Spinal cord (tissue), 10 donors: ENCODE measurements around the gene RIC8B. TPM values are rescaled to one million over a fixed set of nuclear protein-coding genes. Genes with fewer than 3 reads are reported as not detected.

Experiments used
- DNase-seq, 6 donors: peaks; one replicate each; pipeline versions ENCODE4 v3.0.0 to v3.0.0-alpha.2; 2013 to 2015; ENCODE audit warnings: low spot score in 6 of 6, low read depth in 4 of 6
- H3K27ac ChIP-seq: one replicate; pipeline ENCODE4 v1.5.1; 2013; ENCODE audit warnings: low read depth, low read length, control low read depth
- H3K27me3 ChIP-seq: one replicate; pipeline ENCODE4 v1.6.1; 2013; ENCODE audit warnings: low read length; ENCODE audit not compliant: control insufficient read depth, insufficient read depth
- H3K36me3 ChIP-seq: one replicate; pipeline ENCODE4 v1.6.1; 2013; ENCODE audit warnings: low read length; ENCODE audit not compliant: control insufficient read depth, insufficient read depth
- H3K4me1 ChIP-seq: one replicate; pipeline ENCODE4 v1.6.1; 2013; ENCODE audit warnings: low read length; ENCODE audit not compliant: control insufficient read depth, insufficient read depth
- H3K4me3 ChIP-seq: one replicate; pipeline ENCODE4 v1.5.1; 2013; ENCODE audit warnings: low read depth, low read length, control low read depth
- H3K9me3 ChIP-seq: one replicate; pipeline ENCODE4 v1.6.1; 2013; ENCODE audit warnings: low read length; ENCODE audit not compliant: control insufficient read depth, insufficient read depth
- WGBS: methylation state at CpG from one replicate; pipeline ENCODE4 v1.1.5; 2013; ENCODE audit warnings: missing lambda C conversion rate; ENCODE audit not compliant: insufficient coverage; 5-methylcytosine and 5-hydroxymethylcytosine counted together
- polyA plus RNA-seq, 2 donors: library from polyadenylated mRNA; unstranded; fragments of 120-200 nt; gene quantifications; one replicate each; pipeline ENCODE4 v1.2.1, GENCODE V29; 2013; ENCODE audit not compliant: insufficient read length in 2 of 2
- total RNA-seq, 2 donors: library from RNA; depleted of rRNA in 1 of 2; stranded (reverse); fragments of 120-200 nt in 1 of 2; fragments of >200 nt in 1 of 2; gene quantifications; one replicate each; pipeline versions ENCODE4 v1.2.3 to v1.2.4, GENCODE V29; 2013 to 2014
- donor health status: healthy.

The RIC8B gene
- total and polyA plus RNA-seq, 4 donors = 20.7 to 32.4 (median 27.1) TPM

GRCh38 chr12:106783515-106783914 lies 9.0 kb downstream of the RIC8B start:
- Histone ChIP-seq H3K36me3 (peaks cover 16% of the 10 kb centered on the region), H3K27ac (no peak overlapping the region), H3K4me3 (no peak overlapping the region), H3K27me3 (no peaks in the 10 kb centered on the region), H3K9me3 (no peaks in the 10 kb centered on the region), H3K4me1 (no peaks in the 10 kb centered on the region)
- no peak for DNase-seq
- WGBS = 75% methylated on average over 2 of the region's 5 CpGs

GRCh38 chr12:106790020-106790419 lies 15.5 kb downstream of the RIC8B start:
- Histone ChIP-seq H3K27me3 (no peaks in the 10 kb centered on the region), H3K4me1 (no peaks in the 10 kb centered on the region), H3K36me3 (peaks cover 7% of the 10 kb centered on the region), H3K4me3 (no peak overlapping the region), H3K27ac (no peak overlapping the region), H3K9me3 (no peaks in the 10 kb centered on the region)
- WGBS = 100% methylated on average over 1 of the region's 2 CpGs
- no peak for DNase-seq

GRCh38 chr12:106791531-106791930 lies 17.0 kb downstream of the RIC8B start:
- no peak overlapping the region for H3K4me3 ChIP-seq
- no peaks in the 10 kb centered on the region for H3K9me3 ChIP-seq
- no peaks in the 10 kb centered on the region for H3K4me1 ChIP-seq
- no peaks in the 10 kb centered on the region for H3K27me3 ChIP-seq
- DNase-seq = peak in 2 of 6 donors; percentile 22 to 31
- H3K27ac ChIP-seq = no peak overlapping the region
- H3K36me3 ChIP-seq = no peaks in the 10 kb centered on the region

GRCh38 chr12:106794369-106794768 lies 19.9 kb downstream of the RIC8B start:
- no peak for DNase-seq
- no peaks in the 10 kb centered on the region for H3K27me3 ChIP-seq
- no CpG with 5 or more reads among the region's 1 CpG for WGBS
- no peak overlapping the region for H3K4me3 ChIP-seq
- no peaks in the 10 kb centered on the region for H3K9me3 ChIP-seq
- H3K36me3 ChIP-seq = no peaks in the 10 kb centered on the region
- no peak overlapping the region for H3K27ac ChIP-seq
- H3K4me1 ChIP-seq = no peaks in the 10 kb centered on the region

- no peak for DNase-seq
- no CpG with 5 or more reads among the region's 1 CpG for WGBS
- Histone ChIP-seq H3K27ac (no peak overlapping the region), H3K27me3 (no peaks in the 10 kb centered on the region), H3K4me3 (no peak overlapping the region), H3K9me3 (no peaks in the 10 kb centered on the region), H3K4me1 (no peaks in the 10 kb centered on the region), H3K36me3 (peaks cover 3% of the 10 kb centered on the region)
These were observed 26.8 kb downstream of the RIC8B start for GRCh38 chr12:106801167-106801708.

- H3K27me3 ChIP-seq = no peaks in the 10 kb centered on the region
- no peaks in the 10 kb centered on the region for H3K4me1 ChIP-seq
- no peak overlapping the region for H3K27ac ChIP-seq
- DNase-seq = no peak
- peaks cover 9% of the 10 kb centered on the region for H3K36me3 ChIP-seq
- WGBS = no CpG with 5 or more reads among the region's 4 CpGs
- no peaks in the 10 kb centered on the region for H3K9me3 ChIP-seq
- H3K4me3 ChIP-seq = no peak overlapping the region
These were observed 27.5 kb downstream of the RIC8B start for GRCh38 chr12:106801830-106802533.

- DNase-seq = no peak
- no peaks in the 10 kb centered on the region for H3K27me3 ChIP-seq
- peaks cover 9% of the 10 kb centered on the region for H3K36me3 ChIP-seq
- no peak overlapping the region for H3K4me3 ChIP-seq
- no peaks in the 10 kb centered on the region for H3K9me3 ChIP-seq
- WGBS = 78% methylated on average over 2 of the region's 3 CpGs
- no peak overlapping the region for H3K27ac ChIP-seq
- no peaks in the 10 kb centered on the region for H3K4me1 ChIP-seq
These were observed 30.2 kb downstream of the RIC8B start for GRCh38 chr12:106804668-106805067.

GRCh38 chr12:106814714-106815113 lies 40.2 kb downstream of the RIC8B start:
- Histone ChIP-seq H3K27me3 (no peaks in the 10 kb centered on the region), H3K4me1 (no peaks in the 10 kb centered on the region), H3K9me3 (no peaks in the 10 kb centered on the region), H3K36me3 (no peaks in the 10 kb centered on the region), H3K4me3 (no peak overlapping the region), H3K27ac (no peak overlapping the region)
- WGBS = 90% methylated on average over 5 of the region's 6 CpGs
- peak in 1 of 6 donors; percentile 6 for DNase-seq

GRCh38 chr12:106815741-106816140 lies 41.3 kb downstream of the RIC8B start:
- Histone ChIP-seq H3K4me1 (no peaks in the 10 kb centered on the region), H3K27ac (no peak overlapping the region), H3K27me3 (no peaks in the 10 kb centered on the region), H3K9me3 (no peaks in the 10 kb centered on the region), H3K36me3 (no peaks in the 10 kb centered on the region), H3K4me3 (no peak overlapping the region)
- no peak for DNase-seq
- WGBS = no CpG with 5 or more reads among the region's 1 CpG

GRCh38 chr12:106816231-106816630 lies 41.7 kb downstream of the RIC8B start:
- H3K4me3 ChIP-seq = no peak overlapping the region
- DNase-seq = no peak
- no peaks in the 10 kb centered on the region for H3K9me3 ChIP-seq
- WGBS = no CpG with 5 or more reads among the region's 2 CpGs
- H3K27ac ChIP-seq = no peak overlapping the region
- H3K27me3 ChIP-seq = no peaks in the 10 kb centered on the region
- no peaks in the 10 kb centered on the region for H3K36me3 ChIP-seq
- H3K4me1 ChIP-seq = no peaks in the 10 kb centered on the region
